Inferior parietal cortex (tissue), 1 donor: ENCODE results near the gene DCDC2.
"Not testable (repeated sequence)": the region's sequence is repeated elsewhere in the genome, so short reads cannot be mapped to it uniquely, and the experiment has no call there.

ENCODE experiments used
- DNase-seq: peaks from one replicate; pipeline ENCODE4 v3.0.0-alpha.2; 2016; ENCODE audit errors: extremely low spot score

The DCDC2 gene

DNA sequence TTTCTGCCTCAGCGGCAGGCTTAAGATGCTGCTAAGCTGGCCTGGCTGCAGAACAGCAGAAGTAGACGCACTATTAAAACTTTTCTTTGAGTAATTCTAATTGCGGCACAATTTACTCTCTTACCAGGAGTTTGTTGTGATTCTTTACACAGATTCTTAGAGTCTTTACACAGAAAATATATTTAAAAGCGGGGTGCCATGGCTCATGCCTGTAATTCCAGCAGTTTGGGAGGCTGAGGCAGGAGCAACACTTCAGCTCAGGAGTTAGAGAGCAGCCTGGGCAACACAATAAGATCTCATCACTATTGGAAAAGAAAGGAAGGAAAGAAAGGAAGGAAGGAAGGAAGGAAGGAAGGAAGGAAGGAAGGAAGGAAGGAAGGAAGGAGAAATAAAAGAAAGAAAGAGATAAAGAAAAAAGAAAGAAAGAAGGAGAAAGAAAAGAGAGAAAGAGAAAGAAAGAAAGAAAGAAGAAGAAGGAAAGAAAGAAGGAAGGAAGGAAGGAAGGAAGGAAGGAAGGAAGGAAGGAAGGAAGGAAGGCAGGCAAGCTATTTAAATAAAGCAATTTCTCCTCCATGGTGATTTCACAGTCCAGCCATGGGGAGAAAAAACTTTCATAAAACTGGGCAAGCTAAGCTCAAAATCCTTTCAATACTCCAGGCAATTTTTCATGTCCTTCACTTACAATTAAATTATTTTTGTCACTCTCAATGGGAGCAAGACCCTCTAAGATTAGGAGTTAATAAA, 23.8 kb upstream of the DCDC2 start:
- DNase-seq: no peak

DNA sequence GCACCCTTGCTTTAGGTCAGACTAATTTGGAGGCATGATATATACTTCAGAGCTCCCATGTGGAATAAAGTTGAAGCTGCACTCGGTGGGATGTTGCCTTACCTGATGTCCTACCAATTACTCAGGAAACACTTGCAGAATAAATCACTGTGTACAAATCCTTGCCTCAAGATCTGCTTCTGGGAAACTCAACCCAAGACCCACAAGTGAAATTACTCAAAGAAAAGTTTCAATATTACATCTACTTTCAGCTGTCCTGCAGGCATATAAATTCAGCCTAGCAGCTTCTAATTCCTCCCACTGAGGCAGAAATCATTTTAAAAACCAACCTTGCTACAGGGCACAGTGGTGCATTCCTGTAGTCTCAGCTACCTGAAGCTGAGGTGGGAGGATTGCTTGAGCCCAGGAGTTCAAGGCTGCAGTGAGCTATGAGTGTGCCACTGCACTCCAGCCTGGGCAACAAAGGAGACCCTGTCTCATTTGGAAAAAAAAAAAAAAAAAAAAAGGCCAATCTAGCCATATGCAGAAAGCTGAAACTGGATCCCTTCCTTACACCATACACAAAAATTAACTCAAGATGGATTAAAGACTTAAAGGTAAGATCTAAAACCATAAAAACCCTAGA, 20.7 kb upstream of the DCDC2 start:
- no peak for DNase-seq

DNA sequence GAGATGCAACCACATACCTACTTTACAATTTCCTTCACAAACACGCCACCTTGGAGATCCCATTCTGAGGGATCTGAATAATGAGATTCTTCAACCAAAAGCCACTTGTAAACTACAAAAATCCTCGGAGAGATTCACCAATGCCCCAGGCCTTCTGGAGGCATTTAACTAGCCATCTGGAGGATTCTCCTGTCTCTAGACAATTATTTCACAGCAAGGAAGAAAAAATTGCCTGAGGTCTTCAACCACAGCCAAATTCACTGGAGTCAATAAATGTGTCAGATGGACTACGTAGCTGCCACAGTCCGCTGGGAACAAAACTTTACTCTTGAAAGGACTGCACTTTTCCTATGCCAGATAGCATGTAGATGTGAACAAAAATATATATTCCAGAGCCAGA, 19.0 kb upstream of the DCDC2 start:
- DNase-seq: no peak

DNA sequence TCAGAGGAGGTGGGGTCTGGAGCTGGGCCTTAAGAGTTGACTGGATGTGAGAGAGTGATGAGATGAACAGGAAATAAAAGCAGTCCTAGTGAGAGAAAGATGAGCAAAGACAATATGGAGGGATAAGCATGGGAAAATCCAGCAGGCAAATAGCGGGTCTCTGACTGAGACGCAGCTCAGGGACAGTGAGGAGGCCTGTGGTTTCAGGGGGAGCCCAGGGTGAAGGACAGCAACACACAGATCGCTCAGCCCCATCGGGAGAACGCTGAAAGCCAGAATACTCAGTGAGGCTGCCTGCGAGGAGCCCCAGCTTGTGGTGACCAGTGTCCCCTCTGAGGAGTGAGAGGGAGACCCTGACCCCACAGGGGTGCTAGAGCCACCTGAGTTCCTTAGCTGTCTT, 16.8 kb upstream of the DCDC2 start:
- no peak for DNase-seq

DNA sequence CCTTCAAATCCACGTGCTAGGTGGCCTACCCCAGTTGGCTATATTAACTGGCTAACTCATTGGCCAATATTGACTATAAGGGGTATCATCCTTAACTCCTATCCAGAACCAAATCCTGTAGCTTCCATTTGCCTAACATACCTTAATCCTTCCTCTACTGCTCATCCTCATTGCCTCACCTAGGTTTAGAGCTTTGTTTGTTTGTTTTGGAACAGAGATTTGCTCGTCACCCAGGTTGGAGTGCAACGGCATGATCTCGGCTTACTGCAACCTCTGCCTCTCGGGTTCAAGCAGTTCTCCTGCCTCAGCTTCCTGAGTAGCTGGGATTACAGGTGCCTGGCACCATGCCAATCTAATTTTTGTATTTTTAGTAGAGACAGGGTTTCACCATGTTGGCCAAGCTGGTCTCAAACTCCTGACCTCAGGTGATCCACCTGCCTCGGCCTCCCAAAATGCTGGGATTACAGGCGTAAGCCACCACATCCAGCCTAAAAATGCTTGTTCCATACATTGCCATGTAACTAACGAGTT, 7.3 kb upstream of the DCDC2 start:
- DNase-seq: not testable (repeated sequence)

DNA sequence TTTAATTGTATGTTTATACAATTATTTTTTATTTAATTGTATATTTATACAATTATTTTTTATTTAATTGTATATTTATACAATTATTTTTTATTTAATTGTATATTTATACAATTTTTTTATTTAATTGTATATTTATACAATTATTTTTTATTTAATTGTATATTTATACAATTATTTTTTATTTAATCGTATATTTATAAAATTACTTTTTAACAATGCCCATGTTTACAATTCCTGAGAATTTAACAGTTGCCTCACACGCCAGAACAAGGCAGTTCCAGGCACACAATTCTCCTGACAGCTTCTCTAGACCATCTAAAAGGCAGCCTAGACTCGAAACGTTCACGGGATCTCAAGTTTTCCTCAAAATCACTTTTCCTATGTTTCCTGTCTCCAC, 4.5 kb upstream of the DCDC2 start:
- not testable (repeated sequence) for DNase-seq

DNA sequence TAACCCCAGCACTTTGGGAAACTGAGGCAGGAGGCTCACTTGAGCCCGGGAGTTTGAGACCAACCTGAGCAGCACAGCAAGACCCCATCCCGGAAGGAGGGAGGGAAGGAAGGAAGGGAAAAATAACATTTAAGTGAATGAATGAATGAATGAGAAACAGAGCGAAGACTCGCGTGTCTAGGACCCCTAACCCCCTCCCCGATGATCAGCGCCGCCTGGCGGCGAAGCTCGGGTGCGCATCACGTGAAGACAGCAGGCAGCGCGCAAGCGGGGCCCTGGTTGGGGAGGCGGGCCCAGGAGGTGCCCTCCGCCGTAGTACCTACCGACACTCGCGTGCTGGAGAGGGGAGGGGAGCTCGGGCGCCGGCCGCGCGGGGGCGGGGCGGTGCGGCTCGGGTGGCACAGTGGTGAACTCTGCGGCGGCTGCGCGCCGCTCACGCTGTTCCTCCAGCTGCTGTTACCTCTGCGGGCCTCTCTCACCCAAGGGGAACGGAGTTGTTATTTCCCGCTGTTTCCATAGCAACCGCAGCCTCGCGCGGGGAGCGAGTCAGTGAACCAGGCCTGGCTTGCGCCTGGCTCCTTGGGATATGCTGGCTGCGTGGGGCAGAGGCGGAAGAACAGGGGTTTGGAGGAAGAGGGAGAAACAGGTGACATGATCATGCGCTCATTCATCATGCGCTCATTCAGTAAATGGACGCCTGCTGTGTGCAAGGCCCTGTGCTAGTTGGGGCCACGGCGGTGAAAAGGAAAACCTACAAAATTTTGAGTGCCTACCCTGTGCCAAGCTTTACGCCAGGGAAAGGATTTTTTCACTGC, 2.0 kb upstream of the DCDC2 start:
- DNase-seq: peak; percentile 57

DNA sequence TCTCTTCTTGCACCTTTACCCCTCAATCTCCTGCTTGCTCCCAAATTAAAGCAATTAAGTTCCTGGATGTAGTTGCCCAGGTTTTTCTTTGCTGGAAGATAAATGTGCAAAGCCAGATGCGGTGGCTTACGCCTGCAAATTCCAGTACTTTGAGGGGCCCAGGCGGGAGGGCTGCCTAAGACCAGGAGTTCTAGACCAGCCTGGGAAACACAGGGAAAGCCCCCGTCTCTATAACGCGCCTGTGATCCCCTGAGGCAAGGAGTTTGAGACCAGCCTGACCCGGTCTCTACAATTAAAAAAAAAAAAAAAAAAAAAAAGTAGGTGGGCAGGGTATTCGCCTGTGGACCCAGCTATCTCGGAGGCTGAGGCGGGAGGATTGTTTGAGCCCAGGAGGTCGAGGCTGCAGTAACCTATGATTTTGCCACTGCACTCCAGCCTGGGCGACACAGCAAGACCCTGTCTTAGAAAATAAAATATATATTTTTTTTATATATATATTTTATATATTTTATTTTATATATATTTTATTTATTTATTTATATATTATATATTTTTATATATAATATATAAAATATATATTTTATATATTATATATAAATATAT, 461 bp upstream of the DCDC2 start:
- DNase-seq: no peak

DNA sequence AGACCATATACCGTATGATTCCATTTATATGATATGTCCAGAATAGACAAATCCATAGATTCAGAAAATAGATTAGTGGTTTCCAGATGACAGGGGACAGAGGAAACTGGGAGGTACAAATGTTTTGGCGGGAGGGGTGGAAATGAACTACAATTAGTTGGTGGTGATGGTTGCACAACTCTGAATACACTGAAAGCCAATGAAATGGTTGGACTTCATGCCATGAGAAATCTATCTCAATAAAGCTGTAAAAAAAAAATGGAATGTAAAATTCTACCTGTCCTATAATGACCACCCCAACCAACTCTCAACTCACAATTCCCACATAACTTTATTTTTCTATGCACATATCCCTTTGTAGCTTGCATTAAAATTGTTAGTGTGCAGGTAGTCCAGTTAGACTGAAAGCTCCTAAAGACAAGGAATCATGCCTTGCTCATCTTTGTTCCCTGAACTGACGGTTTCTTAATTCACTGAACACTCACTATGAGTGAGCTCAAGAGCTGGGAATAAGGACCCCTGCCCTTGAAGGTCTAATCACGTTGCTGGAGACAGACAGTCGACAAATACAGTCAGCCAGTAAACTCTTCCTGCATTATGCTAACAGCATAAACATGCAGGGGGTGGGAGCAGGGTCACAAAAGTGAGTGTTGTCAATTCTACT, 1.4 kb downstream of the DCDC2 start:
- DNase-seq: peak; percentile 29

DNA sequence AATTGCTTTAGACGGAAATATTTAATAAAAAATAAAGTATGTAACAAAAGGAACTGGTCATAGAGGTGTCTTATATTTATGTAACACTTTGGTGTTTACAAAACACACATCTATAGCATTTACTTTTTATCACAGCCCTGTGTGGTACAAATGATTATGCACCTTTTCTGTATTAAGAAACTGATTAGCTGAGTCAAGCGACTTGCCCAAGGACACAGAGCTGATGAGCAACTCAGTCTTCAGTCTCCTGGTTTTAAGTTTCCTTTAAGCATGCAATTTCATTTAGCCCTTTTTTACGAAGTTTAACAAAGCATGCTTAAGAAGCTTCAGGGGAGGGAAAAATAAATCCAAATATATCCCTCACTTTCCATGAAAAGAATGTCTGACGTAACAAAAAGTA, 2.5 kb downstream of the DCDC2 start:
- DNase-seq: no peak

DNA sequence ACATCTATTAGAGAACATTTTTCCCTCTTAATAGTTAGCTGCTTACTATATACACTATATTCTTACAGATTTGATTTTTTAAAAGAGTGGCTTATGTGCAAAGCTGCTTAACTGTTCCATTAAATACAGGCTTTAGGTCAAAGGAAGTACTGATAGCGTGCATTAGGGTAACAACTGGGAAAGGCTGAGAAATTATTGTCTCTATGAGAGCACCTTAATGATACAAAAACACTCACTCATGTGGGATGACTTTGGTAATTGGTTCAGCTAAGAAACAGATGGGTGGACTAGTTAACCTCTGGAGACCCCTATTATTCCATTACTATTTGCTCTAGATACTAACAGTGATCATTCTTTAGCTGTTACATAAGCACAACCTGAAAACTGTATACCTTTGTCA, 4.0 kb downstream of the DCDC2 start:
- no peak for DNase-seq

DNA sequence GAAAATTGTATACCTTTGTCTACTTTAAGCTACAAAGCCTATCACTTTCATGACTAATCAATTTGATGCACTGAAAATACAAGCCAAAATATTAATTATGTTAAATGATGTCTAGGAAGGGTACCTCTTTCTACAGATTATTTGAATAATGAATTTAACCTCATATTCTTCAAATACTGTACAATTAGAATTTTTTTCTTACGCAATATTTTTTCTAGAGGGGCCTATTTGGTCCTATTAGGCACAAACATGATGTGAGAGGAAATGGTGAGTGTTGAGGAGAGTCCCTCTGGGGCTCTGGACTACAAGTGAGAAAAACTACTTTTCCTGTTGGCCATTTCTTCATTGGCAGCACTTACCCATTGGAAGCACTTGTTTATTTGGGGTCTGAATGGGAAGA, 5.4 kb downstream of the DCDC2 start:
- no peak for DNase-seq

DNA sequence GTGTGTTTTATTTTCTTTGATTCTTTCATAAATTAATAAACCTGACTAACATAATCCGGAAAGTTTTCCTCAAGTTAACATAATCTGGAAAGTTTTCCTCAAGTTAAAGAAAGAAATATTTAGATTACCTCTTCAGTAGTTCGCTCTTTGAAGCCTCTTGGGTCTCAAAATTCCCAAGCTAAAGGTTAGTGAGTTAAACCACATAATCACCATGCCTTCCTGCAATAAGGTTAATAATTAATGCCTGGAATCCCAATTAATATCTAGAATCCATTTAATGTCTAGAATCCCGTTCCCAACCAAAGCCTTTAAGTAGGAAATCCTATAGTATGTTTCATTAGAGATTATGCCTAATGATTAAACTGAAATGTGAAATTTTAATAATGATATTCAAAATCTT, 12.9 kb downstream of the DCDC2 start:
- no peak for DNase-seq

DNA sequence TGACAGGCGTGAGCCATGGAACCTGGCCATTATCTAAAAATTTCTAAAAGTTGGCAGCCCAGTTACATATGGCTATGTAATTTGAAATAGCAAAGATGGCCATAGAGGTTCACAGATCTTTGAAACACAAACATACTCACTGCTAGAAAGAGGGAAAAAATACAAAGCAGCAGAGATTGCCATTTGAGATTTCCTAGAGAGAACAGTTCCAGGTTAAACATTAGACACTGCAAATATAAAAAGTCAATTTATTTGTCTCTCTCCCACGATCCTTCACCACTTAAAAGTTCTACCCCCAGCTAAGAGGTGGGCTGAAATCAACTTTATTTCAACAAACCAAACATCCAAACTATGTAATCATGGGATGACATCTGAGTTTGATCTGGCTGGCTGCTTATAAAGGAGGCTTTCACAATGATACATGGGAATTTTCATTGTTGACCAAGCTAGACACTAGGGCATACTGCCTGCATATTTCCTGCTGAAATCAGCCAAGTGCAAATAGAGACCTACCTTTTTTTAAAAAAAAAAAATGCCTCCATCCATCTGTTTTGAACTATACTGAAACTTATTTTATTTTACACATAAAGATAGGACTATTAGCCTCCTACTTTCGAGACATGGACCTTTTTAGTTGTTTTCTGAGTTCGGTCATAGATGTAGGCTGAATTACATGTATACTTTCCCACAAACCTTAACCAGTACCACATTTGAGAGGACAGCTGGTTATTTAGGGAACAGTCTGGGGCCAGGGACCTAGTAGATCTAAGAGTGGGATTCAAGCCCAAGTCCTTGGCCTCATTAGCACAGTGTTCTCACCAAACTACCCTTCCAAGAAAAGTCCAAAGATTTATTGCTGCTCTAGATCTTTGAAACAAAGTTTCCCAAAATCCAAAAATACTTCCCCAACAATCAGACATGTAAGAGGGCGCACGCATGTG, 16.6 kb downstream of the DCDC2 start:
- DNase-seq: no peak

DNA sequence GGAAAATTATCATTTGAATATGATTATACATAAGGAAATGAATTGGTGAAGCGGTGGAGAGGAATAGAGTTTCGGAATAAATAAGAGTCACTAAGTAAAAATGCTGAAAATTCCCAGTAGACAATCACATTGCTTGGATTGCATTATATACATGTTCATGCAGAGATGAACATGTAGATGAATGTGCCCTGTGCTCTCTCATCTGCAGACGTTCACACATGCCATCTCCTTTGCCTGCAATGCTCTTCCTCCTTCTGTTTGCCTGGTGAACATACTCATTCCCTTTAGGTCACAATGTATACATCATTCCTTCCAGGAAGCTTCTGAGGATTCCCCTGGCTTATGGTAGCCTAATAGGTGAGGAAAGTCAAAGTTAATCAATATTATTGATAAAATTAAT, 17.9 kb downstream of the DCDC2 start:
- no peak for DNase-seq

DNA sequence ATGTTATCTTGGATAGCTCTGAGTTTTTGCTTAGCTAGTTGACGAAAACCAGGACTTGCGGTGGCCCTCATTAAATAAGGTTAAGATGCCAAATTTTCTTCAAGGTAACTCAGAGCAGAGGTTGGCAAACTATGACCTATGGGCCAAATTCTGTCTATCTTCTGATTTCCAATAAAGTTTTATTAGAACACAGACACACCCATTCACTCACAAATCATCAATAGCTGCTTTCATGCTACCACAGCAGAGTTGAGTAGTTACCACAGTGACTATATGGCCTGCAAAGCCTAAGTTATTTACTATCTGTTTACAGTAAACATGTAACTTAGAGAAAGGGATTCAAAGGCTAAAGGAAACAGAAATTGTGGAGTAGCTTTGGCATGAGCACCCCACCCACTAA, 23.6 kb downstream of the DCDC2 start:
- DNase-seq: no peak

DNA sequence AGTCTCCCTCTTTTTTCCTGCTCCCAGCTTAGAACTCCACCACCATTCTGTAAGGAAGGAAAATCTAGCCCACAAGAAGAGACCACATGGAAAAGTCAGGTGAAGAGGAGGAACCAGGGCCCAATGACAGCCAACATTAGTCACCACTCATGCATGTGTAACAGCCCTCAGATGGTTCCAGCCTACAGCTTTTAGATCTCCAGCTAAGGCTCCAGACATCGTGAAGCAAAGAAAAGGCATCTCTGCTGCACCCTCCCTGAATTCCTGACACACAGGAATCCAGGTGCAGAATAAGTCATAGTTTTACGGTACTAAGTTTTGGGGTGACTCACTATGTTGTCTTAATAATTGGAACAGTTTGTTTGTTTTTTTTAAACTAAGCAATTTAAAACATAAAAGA, 25.5 kb downstream of the DCDC2 start:
- peak; percentile 32 for DNase-seq

DNA sequence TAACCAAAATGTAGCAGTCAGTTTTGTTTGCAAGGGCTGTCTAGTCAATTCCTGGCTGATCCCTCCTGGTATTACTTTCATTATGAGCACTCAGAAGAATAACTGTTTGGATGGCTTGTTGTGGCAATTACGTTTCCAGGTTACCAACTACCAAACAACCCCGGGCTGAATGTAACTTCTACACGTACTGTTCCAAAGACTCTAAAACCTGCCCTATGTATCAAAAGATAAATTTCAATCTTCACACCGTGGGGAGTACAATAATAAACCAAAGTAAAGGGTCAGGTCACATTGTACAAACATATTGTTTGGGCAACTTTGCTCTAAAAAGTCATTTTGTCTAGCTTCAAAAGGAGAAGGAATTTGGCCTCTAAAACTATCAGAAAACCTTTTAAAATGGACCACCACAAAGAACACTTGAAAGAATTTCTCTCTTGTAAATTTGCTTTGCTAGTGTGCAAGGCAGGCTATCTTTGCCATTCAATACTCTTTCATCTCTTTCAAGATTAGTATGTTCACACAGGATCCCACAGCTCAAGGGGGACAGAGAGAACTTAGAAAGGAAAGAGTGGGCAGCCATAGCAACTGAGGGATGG, 27.6 kb downstream of the DCDC2 start:
- DNase-seq: no peak

DNA sequence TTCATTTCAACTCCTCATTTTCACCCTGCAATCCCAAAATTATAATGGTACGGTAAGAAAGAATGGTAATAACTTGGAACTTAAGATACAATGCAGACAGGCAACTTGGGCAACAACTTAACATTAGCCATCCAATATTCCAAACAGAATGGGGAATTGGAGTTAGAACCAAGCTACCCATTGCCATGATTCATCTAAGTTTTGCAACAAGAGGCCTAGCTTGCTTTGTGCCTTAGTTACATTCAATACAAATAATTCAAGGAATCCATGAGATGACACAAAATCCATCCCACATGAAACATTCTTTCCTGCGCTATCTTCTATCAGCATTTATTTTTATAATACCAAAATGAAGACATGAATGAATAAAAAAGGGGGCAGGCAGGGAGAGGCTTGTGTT, 28.4 kb downstream of the DCDC2 start:
- DNase-seq: no peak

DNA sequence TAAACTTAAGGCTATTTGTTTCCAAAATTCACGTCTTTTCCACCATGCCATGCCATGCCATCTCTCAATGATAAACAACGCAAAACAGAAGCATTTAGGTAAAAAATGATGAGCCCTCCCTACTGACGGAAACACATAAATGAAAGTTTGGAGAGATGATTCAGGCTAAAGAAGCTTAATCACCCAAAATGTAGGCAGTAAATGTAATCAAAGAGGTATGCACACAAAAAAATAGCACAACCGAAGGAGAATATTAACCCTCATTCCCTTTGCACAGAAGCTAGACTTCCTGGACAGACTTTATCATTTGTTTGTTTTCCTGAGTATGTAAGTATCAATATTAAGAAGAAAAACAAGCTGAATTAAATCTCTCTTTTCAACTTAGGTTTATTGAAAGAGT, 28.8 kb downstream of the DCDC2 start:
- no peak for DNase-seq
